Ovary (tissue), 9 donors: ENCODE results near the gene ARHGAP23. TPM values are rescaled to one million over a fixed set of nuclear protein-coding genes. Genes with fewer than 3 reads are reported as not detected.

Experiments used
- DNase-seq, 5 donors: peaks; one replicate each; pipeline ENCODE4 v3.0.0-alpha.2; 2019 to 2020
- H3K27ac ChIP-seq, 2 donors: fragments of 200-600 bp; one replicate each; pipeline versions ENCODE4 v1.5.1 to v1.8.0; 2019 to 2022
- H3K27me3 ChIP-seq: fragments of 200-600 bp; one replicate; pipeline ENCODE4 v1.8.0; 2022
- H3K36me3 ChIP-seq: fragments of 200-600 bp; sonication (generic); one replicate; pipeline ENCODE4 v1.5.1; 2019
- H3K4me1 ChIP-seq: one replicate; pipeline ENCODE4 v1.8.1; 2013; ENCODE audit warnings: mild to moderate bottlenecking, moderate library complexity; ENCODE audit not compliant: insufficient read depth
- H3K4me3 ChIP-seq: fragments of 200-600 bp; sonication (generic); one replicate; pipeline ENCODE4 v1.5.1; 2017
- H3K9me3 ChIP-seq, 2 donors: fragments of 200-600 bp in 1 of 2; sonication (generic) in 1 of 2; one replicate each; pipeline versions ENCODE4 v1.5.1 to v1.8.1; 2013 to 2019; ENCODE audit warnings: mild to moderate bottlenecking in 1 of 2, moderate library complexity in 1 of 2
- EP300 ChIP-seq: sonication (generic); formaldehyde crosslinking; IDR thresholded peaks from one replicate; pipeline ENCODE4 v1.6.1; 2017; ENCODE audit warnings: antibody characterized with exemption
- POLR2A ChIP-seq: fragments of 450-650 bp; IDR thresholded peaks from one replicate; pipeline ENCODE4 v1.6.1; 2017; ENCODE audit warnings: antibody characterized with exemption, mild to moderate bottlenecking, moderate library complexity
- WGBS, 3 donors: extraction: QIAGEN DNeasy Blood & Tissue Kit in 1 of 3; methylation state at CpG; one replicate each; pipeline versions ENCODE4 v1.1.5 to v1.1.7; 2013 to 2017; 5-methylcytosine and 5-hydroxymethylcytosine counted together
- intact Hi-C, 4 donors: fragments of 100-400 bp; cut with DNase I; formaldehyde crosslinking; loops; one replicate each; pipeline versions ENCODE4 v1.11.0 to v1.15.1; 2022 to 2023
- polyA plus RNA-seq, 2 donors: library from polyadenylated mRNA; stranded (reverse); fragments of 200-250 nt in 1 of 2; fragments of 350-450 nt in 1 of 2; fragmentation: Illumina TruSeq in 1 of 2; extraction: RNeasy Lipid Tissue Mini Kit (QIAGEN cat#74804) in 1 of 2; gene quantifications; one replicate each; pipeline ENCODE4 v1.2.3, GENCODE V29; 2013 to 2014
- total RNA-seq, 7 donors: library from RNA; depleted of rRNA in 2 of 7; stranded (reverse); fragments of >200 nt in 2 of 7; fragmentation: NEBNext Ultra II Directional in 3 of 7; extraction: Animal tissue kit (Norgen Biotek cat#: 25700) in 3 of 7; gene quantifications; one replicate each; pipeline versions ENCODE4 v1.1.0 to v1.2.4, GENCODE V29; 2016 to 2023
- TF ChIP-seq, protein P1 (sequence below), 3 donors: fragments of 450-650 bp in 2 of 3; fragments of 200-600 bp in 1 of 3; IDR thresholded peaks; one replicate each; pipeline versions ENCODE4 v1.5.1 to v1.8.0; 2016 to 2022; ENCODE audit warnings: antibody characterized with exemption in 3 of 3, mild to moderate bottlenecking in 1 of 3
- donor health status: DM: no; HTN: no; CAD: no; lungs with moderate emphysema.
- donor health status: DM: no; HTN: no; CAD: no.
- donor health status: Bipolar disorder and iron deficiency.
- donor health status: DM: yes; HTN: yes; CAD: no.
- donor health status: DM: no; HTN: no; CAD: no.
- donor health status: DM: yes; HTN: yes; CAD: no.

ARHGAP23 gene
- total and polyA plus RNA-seq, 9 donors, result 13.7 to 76.4 (median 45.3) TPM

DNA sequence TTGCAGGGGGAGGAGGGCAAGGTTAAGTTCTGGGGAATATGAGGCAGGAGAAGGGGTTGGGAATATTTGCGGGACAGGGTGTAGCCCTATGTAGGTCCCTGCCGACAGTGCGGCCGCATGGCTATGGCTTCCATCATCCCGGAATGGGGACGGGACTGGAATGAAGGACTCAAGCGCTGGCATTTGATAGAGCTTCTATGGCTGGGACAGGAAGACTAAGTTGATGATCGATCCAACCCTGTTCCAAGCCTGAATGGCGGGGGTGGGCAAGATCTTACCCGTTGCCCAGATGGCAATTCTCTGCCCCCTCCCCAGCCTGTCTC lies 130.4 kb downstream of the ARHGAP23 start:
- peaks cover 8% of the 10 kb centered on the region for H3K4me1 ChIP-seq
- H3K27me3 ChIP-seq, result peaks cover 3% of the 10 kb centered on the region
- TF ChIP-seq, protein P1, sequence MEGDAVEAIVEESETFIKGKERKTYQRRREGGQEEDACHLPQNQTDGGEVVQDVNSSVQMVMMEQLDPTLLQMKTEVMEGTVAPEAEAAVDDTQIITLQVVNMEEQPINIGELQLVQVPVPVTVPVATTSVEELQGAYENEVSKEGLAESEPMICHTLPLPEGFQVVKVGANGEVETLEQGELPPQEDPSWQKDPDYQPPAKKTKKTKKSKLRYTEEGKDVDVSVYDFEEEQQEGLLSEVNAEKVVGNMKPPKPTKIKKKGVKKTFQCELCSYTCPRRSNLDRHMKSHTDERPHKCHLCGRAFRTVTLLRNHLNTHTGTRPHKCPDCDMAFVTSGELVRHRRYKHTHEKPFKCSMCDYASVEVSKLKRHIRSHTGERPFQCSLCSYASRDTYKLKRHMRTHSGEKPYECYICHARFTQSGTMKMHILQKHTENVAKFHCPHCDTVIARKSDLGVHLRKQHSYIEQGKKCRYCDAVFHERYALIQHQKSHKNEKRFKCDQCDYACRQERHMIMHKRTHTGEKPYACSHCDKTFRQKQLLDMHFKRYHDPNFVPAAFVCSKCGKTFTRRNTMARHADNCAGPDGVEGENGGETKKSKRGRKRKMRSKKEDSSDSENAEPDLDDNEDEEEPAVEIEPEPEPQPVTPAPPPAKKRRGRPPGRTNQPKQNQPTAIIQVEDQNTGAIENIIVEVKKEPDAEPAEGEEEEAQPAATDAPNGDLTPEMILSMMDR (IDR thresholded peaks at IDR 0.05), result no peak
- no peak for TF ChIP-seq EP300
- TF ChIP-seq POLR2A, result no peak
- peak overlapping the region; percentile 35 for H3K4me3 ChIP-seq
- WGBS, 3 donors, result 3 to 10% (median 4%) methylated on average over 10 of the region's 10 CpGs
- intact Hi-C loops, result loop anchor here in 1 of 4 donors (5.0 kb wide), 1 partner anchor 104 kb away; no protein-coding TSS in a partner anchor
- no peaks in the 10 kb centered on the region for H3K36me3 ChIP-seq
- H3K27ac ChIP-seq, result peak overlapping the region; percentile 28 to 59
- peak in 1 of 5 donors; percentile 41 for DNase-seq
- no peaks in the 10 kb centered on the region for H3K9me3 ChIP-seq

DNA sequence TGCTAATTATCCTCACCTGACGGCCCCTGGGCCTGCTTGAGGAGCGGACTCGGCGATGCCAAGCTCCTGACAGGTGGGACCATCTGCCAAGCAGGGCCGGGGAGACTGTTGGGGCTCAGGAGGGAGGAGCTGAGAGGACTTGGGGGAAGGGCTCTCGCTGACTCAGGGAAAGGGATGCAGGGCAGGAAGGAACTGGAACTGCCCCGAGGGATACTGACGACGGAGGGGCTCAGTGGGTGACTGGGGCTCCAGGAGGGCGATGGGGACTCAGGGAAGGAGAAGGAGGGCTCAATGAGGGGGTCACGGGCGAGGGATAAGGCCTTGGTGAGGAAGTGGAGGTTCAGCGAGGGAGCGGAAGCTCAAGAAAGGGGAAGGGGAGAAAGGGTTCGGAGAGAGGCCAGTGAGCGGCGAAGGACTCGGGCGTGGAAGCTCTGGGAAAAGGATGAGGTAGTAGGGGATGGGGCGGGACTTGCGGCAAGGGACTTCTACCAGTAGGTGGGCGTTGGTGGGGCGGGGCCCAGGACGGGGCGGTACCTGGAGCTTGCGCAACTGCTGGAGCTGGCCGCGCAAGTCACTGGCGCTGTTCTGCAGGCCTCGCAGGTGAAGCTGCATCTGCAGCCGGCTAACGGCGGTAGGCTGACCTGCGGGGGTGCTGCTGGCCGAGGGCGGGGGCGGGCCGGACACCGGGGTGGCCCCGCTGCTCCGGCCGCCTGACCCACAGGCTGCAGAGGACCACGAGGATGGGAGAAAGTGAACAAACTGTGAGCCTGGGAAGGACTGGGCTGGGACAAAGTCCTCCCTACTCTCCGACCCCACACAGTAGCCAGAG lies 131.0 kb downstream of the ARHGAP23 start:
- intact Hi-C loops, result loop anchor here in 1 of 4 donors (5.0 kb wide), 1 partner anchor 103 kb away; no protein-coding TSS in a partner anchor
- 2 to 18% (median 3%) methylated on average over 43 to 44 of the region's 44 CpGs for WGBS, 3 donors

DNA sequence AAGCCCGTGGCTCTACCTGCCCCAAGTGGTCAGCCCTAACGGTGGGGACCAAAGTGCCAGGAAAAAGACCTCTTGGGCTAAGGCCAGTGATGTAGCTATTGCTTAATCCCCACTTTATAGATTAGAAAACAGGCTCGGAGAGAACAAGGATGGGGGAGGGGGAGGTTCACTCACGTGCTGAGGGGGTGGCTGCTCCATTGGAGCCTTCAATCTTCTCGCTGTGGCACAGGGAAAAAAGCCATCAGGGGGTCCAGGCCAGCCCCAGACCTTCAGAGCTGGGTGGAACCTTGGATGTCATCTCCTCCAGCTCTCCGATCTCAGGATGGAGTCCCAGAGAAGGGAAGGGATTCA lies 131.6 kb downstream of the ARHGAP23 start:
- no peak overlapping the region for H3K4me3 ChIP-seq
- H3K36me3 ChIP-seq, result no peaks in the 10 kb centered on the region
- intact Hi-C loops, result loop anchor here in 2 of 4 donors (5.0 kb wide), 2 partner anchors 102 to 107 kb away; no protein-coding TSS in a partner anchor
- H3K9me3 ChIP-seq, result no peaks in the 10 kb centered on the region
- H3K27me3 ChIP-seq, result peaks cover 3% of the 10 kb centered on the region
- 14 to 25% (median 21%) methylated on average over 6 of the region's 6 CpGs for WGBS, 3 donors
- DNase-seq, result peak in 1 of 5 donors; percentile 51
- H3K27ac ChIP-seq, result no peak overlapping the region
- H3K4me1 ChIP-seq, result peaks cover 8% of the 10 kb centered on the region
- TF ChIP-seq EP300, result no peak

More for the DNA sequence above, 131.0 kb downstream of the ARHGAP23 start:
- H3K27me3 ChIP-seq, result peaks cover 3% of the 10 kb centered on the region
- TF ChIP-seq POLR2A, result peak; percentile 68
- TF ChIP-seq, protein P1 (IDR thresholded peaks at IDR 0.05), result no peak
- TF ChIP-seq EP300, result no peak
- H3K27ac ChIP-seq, result peak overlapping the region; percentile 28 to 59
- H3K9me3 ChIP-seq, result no peaks in the 10 kb centered on the region
- DNase-seq, result peak; percentile 87 to 94 (median 87)
- peak overlapping the region; percentile 35 for H3K4me3 ChIP-seq
- H3K36me3 ChIP-seq, result no peaks in the 10 kb centered on the region
- peaks cover 8% of the 10 kb centered on the region for H3K4me1 ChIP-seq

DNA sequence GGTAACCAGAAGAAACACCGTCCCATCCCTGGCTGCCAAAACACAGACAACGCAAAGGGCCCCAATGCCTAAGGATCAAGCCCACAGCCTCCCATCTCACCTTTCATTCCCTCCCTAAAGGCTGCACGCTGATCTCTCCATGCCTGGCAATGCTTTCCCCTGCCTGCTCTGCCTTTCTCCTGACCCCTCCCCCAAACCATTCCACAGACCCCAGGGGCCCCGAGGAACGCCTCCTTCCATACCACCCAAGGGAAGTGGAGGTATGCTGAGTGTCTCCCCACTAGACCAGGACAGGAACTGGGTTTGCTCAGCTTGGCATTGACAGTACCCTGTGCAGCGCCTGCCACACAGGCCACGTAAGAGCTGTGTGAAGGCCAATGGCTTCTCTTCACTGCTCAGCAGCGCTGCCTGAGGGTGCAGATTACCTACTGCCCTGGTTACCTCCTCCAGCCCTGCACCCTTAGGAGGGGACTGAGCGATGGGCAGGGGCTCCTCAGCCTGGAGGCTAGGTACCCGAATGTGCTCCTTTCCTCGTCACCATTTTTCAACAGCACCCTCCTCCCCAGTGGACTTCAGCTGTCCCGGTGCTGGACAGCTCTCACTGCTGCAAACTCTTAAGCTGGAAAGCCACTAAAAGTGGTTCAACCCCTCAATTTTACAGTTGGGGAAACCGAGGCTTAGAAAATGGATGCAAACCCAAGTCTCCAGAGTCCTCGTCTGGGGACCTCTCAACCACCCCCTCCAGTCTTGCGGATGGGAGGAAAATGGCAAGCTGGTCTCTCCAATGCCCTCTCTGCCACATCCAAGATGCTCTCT lies 132.4 kb downstream of the ARHGAP23 start:
- H3K9me3 ChIP-seq, result no peaks in the 10 kb centered on the region
- DNase-seq, result no peak
- no peaks in the 10 kb centered on the region for H3K36me3 ChIP-seq
- peaks cover 3% of the 10 kb centered on the region for H3K27me3 ChIP-seq
- no peak overlapping the region for H3K27ac ChIP-seq
- TF ChIP-seq, protein P1 (IDR thresholded peaks at IDR 0.05), result no peak
- TF ChIP-seq POLR2A, result no peak
- TF ChIP-seq EP300, result no peak
- 39 to 61% (median 40%) methylated on average over 15 of the region's 15 CpGs for WGBS, 3 donors
- H3K4me3 ChIP-seq, result no peak overlapping the region
- peaks cover 8% of the 10 kb centered on the region for H3K4me1 ChIP-seq
- intact Hi-C loops, result loop anchor here in 1 of 4 donors (5.0 kb wide), 1 partner anchor 107 kb away; no protein-coding TSS in a partner anchor
